Renal pelvis (tissue), 4 donors: ENCODE results near the gene TTC21A. TPM values are rescaled to one million over a fixed set of nuclear protein-coding genes. Genes with fewer than 3 reads are reported as not detected.

Source experiments
- DNase-seq: peaks from one replicate; pipeline ENCODE4 v3.0.0-alpha.2; 2013
- polyA plus RNA-seq, 3 donors: library from polyadenylated mRNA; unstranded; fragments of 120-200 nt; gene quantifications; one replicate each; pipeline ENCODE4 v1.2.1, GENCODE V29; 2013; ENCODE audit not compliant: insufficient read length in 3 of 3

Gene TTC21A
- polyA plus RNA-seq, 3 donors: 9.5 to 21.4 (median 18.4) TPM

- DNase-seq: no peak
Observed at GRCh38 chr3:39118079-39118478, 10.6 kb downstream of the TTC21A start.

- DNase-seq: no peak
Observed at GRCh38 chr3:39118931-39119660, 11.6 kb downstream of the TTC21A start.

- DNase-seq: no peak
Observed at GRCh38 chr3:39121621-39122020, 14.1 kb downstream of the TTC21A start.

GRCh38 chr3:39122813-39123212, 15.3 kb downstream of the TTC21A start:
- no peak for DNase-seq

- DNase-seq: no peak
Observed at GRCh38 chr3:39124876-39125840, 17.7 kb downstream of the TTC21A start.

- no peak for DNase-seq
Observed at GRCh38 chr3:39125841-39126500, 18.5 kb downstream of the TTC21A start.

GRCh38 chr3:39126532-39127071, 19.1 kb downstream of the TTC21A start:
- DNase-seq: peak; percentile 38

- no peak for DNase-seq
Observed at GRCh38 chr3:39127269-39127907, 19.9 kb downstream of the TTC21A start.

GRCh38 chr3:39127908-39128304, 20.4 kb downstream of the TTC21A start:
- no peak for DNase-seq

- DNase-seq: no peak
Observed at GRCh38 chr3:39128951-39129350, 21.5 kb downstream of the TTC21A start.

- no peak for DNase-seq
Observed at GRCh38 chr3:39130026-39130425, 22.5 kb downstream of the TTC21A start.

- DNase-seq: no peak
Observed at GRCh38 chr3:39130693-39131265, 23.3 kb downstream of the TTC21A start.

- no peak for DNase-seq
Observed at GRCh38 chr3:39132096-39133092, 24.9 kb downstream of the TTC21A start.

- DNase-seq: no peak
Observed at GRCh38 chr3:39133093-39133490, 25.6 kb downstream of the TTC21A start.

- no peak for DNase-seq
Observed at GRCh38 chr3:39133822-39134221, 26.3 kb downstream of the TTC21A start.

- no peak for DNase-seq
Observed at GRCh38 chr3:39134305-39134704, 26.8 kb downstream of the TTC21A start.

- DNase-seq: no peak
Observed at GRCh38 chr3:39135170-39135805, 27.8 kb downstream of the TTC21A start.

GRCh38 chr3:39136533-39137434, 29.3 kb downstream of the TTC21A start:
- DNase-seq: no peak
